ENCODE data around the gene LRRC75B.

GRCh38 chr22:24595228-24595627 is 2.4 kb upstream of the LRRC75B start:
- TF ChIP-seq ATF4 (CRISPR knock-in tag; IDR thresholded peaks at IDR 0.05) (no peak), ZBTB2 (CRISPR knock-in tag; IDR thresholded peaks at IDR 0.05; ENCODE audit: low read depth) (no peak), EED (CRISPR knock-in tag; IDR thresholded peaks at IDR 0.05) (no peak), POLR2AphosphoS5 (IDR thresholded peaks at IDR 0.05; ENCODE audit: low read depth, low read length) (no peak), MED8 (CRISPR knock-in tag; IDR thresholded peaks at IDR 0.05; ENCODE audit: insufficient replicate concordance) (no peak), ASH2L (IDR thresholded peaks at IDR 0.05; ENCODE audit: insufficient read length, low read depth, low read length) (no peak), POLR2A (IDR thresholded peaks at IDR 0.05; ENCODE audit: insufficient read depth in 1 of 2, low read depth in 2 of 2, low read length in 2 of 2) (no peak), CEBPB (IDR thresholded peaks at IDR 0.05; ENCODE audit: borderline replicate concordance, low read depth, low read length) (no peak)

Data from HepG2 (cell line).